Fibroblast of peridontal ligament (primary cell): ENCODE data around the gene PLXNB2.

Source experiments
- DNase-seq: peaks from one replicate; pipeline ENCODE4 v3.0.0-alpha.2; 2010; ENCODE audit errors: extremely low read depth

The PLXNB2 gene

GRCh38 chr22:50298937-50299784 lies 8.3 kb downstream of the PLXNB2 start:
- no peak for DNase-seq

DNA sequence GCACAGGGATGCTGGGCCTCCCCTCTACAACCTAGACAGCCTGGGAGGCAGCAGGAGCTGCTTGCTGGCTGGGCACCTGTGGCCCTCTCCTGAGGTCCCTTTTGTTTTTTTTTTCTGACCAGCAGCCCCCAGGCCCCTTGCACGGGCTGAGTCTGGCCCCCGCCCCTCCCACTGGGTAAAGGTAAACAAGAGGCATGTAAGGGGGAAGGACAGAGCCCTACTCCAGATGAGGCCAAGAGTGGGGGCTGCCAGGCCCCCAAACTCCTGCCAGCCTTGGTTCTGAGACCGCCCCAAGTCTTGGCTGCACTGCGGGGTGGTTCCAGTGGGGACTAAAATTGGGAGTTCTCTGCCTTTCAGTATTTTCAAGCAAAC lies 9.2 kb downstream of the PLXNB2 start:
- DNase-seq: no peak

- no peak for DNase-seq
These were observed 9.8 kb downstream of the PLXNB2 start for GRCh38 chr22:50297510-50298265.

DNA sequence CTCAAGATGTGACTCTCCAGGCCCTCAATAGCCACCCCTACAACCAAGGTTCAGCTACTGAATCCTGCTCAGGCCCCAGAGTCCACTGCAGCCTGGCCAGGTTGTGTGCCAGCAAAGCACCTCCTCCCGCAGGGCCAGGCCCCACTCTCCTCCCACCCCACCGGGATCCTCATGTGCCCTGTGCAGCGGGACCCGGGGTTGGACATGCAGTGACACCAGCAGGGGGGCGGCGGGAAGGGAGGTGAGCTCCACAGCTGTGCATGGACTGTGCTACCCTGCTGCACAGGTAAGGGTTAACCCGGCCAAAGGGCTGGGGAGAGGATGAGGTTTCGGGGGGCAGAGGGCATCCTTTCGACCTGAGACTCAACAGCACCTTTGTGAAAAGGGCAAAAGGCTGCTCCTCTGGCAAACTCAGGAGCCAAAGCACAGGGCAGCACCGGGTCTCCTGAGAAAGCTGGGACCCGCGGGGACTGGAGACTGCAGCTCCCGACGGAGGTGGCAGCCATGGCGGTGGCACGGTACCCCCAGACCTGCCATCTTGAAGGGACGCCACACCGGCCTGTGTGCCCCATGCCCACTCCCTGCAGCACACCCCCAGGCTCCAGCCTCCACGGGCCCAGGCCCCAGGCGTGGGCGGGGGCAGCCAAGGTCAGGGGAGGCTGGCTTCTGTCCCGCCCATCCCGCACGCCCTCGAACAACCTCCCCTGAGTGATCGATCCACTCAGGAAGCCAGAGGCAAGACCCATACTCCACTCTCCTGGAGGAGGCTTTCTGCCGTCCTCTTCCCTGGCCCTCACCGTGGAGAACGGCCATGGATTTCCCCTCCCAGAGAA lies 10.6 kb downstream of the PLXNB2 start:
- DNase-seq: no peak

DNA sequence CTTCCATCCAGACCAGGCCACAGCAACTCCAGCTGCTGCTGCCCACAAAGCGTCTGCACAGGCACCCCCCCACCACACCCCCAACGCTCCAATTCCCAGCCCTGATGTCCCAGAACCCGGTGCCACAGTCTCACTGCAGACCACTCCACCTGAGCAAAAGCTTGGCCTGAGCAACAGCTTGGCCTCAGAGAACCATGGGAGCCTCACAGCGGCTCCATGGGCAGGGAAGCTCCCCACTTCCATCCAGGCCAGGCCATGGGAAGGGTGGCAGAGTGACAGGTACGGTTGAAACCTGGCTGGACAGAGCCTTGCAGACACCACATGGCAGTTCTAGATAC lies 13.2 kb downstream of the PLXNB2 start:
- DNase-seq: no peak

GRCh38 chr22:50293441-50294318 lies 13.8 kb downstream of the PLXNB2 start:
- DNase-seq: peak; percentile 55

DNA sequence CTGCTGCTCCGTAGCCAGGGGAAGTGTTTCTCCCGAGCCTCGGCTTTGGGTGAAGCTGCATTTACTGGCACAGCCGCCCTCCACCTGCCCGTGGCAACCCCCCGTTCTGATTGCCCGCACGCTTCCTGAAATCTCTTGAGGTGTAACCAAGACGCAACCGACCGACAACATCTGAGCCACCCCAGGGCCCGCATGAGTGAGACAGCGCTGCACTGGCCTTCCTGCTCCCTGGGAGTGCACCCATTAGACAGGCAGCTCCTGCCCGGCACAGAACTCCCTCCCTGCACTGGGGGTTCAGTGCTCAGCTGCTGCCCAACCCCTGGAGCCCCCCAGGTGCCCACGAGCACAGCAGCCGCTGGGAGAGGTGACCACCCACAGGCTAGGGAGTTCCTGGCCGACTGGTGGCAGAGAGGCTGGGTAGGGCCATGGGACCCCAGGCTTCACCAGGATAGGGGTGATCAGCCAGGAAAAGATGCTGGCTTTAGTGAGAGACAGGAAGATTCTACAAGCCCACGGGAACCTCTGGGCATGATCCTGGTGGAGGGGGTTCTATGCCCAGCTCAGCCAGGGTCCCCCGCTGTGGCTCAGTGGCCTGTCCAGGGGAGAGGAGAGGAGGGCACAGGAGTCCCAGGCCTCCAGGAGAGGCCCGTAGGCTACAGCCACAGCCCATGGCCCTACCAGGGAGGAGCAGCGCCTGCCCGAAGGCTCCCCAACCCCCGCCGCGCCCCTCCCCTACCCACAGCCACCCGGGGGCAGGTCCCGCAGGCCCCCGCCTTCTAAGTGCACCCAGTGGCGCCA lies 14.6 kb downstream of the PLXNB2 start:
- DNase-seq: no peak

DNA sequence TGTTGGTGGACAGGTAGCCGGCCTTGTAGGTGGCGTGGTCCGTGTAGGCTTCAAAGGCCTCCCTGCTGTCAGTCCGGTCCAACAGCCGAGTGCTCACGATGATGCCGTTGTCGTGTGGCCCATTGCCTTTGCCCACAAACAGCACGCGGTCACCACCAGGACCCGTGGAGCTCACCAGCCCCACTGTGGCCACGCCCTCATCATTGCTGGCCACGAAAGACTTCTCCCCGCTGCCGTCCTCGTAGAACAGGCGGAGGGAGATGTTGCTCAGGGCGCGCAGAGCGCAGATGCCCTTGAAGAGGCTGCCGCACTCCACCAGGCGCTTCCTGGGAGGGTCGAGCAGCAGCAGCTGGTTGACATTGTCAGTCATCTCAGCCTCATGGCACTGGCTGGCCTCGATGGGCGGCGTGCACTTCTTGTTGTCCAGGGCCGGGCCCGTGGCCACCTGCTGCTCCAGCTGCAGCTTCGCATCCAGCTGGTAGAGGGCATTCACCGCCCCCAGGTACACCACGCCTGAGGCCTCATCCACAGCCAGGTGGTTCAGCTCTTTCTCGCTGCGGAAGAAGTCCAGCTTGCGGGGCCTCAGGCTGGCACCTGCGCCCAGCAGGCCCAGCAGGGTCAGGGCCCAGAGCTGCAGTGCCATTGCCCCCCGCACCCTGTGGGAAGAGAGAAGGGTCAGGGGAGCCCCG lies 17.4 kb downstream of the PLXNB2 start:
- DNase-seq: no peak

DNA sequence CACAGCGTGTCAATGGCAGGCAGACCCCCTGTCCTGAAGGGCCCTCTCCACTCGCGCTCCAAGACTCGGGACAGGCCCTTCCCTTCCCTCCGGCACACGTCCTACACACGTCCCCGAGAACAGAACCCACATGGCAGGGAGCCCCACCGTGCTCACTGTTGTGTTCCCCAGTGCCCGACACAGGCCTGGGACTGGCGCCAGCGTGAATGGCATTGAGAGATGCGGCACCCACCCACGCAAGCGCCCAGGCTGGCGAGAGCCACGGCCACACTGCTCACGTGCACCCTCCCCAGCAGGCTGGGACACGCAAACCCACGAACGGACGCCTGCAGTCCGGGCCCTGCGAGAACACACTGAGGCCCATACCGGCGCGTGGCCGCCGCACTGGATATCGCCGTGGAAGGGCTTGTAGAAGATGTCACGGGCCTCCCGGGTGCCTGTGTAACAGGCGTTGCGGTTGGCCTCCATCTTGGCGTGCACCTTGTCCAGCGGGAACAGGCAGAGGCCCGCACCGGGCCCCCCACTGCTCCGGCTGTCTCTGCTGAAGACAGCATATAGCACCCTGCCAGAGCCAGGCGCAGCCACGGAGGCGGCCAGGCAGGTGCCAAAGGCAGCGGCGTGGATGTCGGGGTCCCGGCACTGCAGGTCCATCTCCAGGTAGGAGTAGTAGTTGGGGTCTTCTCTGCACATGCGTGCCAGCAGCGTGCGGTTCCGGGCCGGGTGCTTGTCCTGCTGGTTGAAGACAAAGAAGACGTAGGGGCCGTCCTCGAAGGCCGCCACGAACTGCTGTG lies 18.1 kb downstream of the PLXNB2 start:
- DNase-seq: no peak

DNA sequence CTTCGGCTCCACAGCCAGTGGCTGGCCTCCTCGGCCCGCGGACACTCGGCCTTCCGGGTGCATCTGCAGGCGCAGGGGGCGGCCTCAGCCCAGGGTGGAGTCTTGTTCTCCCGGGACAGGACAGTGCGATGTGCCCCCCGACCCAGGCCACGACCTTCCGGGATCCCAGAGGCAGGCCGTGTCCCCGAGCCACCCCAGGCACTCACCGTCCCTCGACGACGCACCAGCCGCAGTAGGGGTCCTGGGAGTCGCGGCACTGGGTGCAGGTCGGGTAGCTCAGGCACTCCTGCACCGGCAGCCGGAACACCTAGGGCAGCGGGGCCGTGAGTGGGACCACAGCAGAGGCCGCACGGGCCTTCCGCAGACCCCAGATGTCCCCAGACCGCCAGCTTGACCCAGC lies 19.7 kb downstream of the PLXNB2 start:
- no peak for DNase-seq

DNA sequence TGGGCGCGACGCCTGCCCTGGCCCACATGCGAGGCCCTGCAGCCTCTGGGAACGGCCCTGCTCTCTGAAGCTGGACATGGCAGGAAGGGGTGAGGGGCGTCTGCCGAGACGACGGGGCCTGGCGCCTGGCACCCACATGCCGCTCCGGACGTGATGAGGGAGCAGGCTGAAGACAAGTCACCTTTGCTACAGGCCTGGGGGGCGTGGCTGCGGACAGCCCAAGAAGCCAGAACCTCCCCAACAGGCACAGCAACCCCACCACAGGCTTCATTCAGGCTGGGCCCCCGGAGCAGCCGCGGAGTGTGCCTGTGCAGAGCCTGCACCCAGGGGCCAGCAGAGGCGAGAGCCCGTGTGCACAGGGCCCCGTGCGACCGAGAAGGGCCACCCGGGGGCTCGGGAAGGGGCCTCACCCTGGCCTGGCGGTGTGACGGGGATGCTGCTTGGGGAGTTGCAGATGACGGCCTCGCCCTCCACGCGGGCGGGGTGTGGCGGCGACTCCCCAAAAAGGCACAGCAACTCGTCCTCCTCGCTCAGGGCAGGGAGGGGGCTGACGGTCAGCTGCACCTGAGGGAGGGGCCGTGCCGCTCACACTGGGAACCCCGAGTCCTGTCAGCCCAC lies 20.6 kb downstream of the PLXNB2 start:
- no peak for DNase-seq

GRCh38 chr22:50286275-50286674 lies 21.2 kb downstream of the PLXNB2 start:
- no peak for DNase-seq

- DNase-seq: no peak
These were observed 21.7 kb downstream of the PLXNB2 start for GRCh38 chr22:50285568-50286229.

- no peak for DNase-seq
These were observed 23.0 kb downstream of the PLXNB2 start for GRCh38 chr22:50284479-50284878.

- DNase-seq: no peak
These were observed 23.6 kb downstream of the PLXNB2 start for GRCh38 chr22:50283821-50284220.

- DNase-seq: no peak
These were observed 24.9 kb downstream of the PLXNB2 start for GRCh38 chr22:50282361-50283155.

GRCh38 chr22:50281957-50282356 lies 25.5 kb downstream of the PLXNB2 start:
- DNase-seq: no peak
